CD4-positive, CD25-positive, alpha-beta regulatory T cell (primary cell): ENCODE results near the gene PTPRT. TPM values are rescaled to one million over a fixed set of nuclear protein-coding genes. Genes with fewer than 3 reads are reported as not detected.

Experiments
- ATAC-seq, 2 donors: fragments of 150-1000 bp; cut with Tn5 transposase; one replicate each; pipeline ENCODE4 v1.10.0; 2021; ENCODE audit warnings: low read depth in 2 of 2, moderate number of reproducible peaks in 2 of 2, moderate library complexity in 1 of 2
- DNase-seq, 3 donors: peaks; one replicate each; pipeline versions ENCODE4 v3.0.0 to v3.0.0-alpha.2; 2012 to 2022; ENCODE audit warnings: mixed read lengths in 1 of 3
- H3K27ac ChIP-seq: one replicate; pipeline ENCODE4 v1.7.0; 2013; ENCODE audit warnings: mild to moderate bottlenecking, low read length; ENCODE audit not compliant: insufficient read depth, poor library complexity, severe bottlenecking
- H3K27me3 ChIP-seq: one replicate; pipeline ENCODE4 v1.7.0; 2013; ENCODE audit warnings: low read length; ENCODE audit not compliant: control insufficient read depth, insufficient read depth
- H3K36me3 ChIP-seq: one replicate; pipeline ENCODE4 v1.7.0; 2013; ENCODE audit warnings: mild to moderate bottlenecking, low read length, moderate library complexity; ENCODE audit not compliant: control insufficient read depth, insufficient read depth
- H3K4me1 ChIP-seq: 2 replicates; pipeline ENCODE4 v1.7.0; 2013; ENCODE audit warnings: mild to moderate bottlenecking, low read length; ENCODE audit not compliant: insufficient read depth, control insufficient read depth, poor library complexity, severe bottlenecking
- H3K4me3 ChIP-seq: one replicate; pipeline ENCODE4 v1.7.0; 2013; ENCODE audit warnings: low read depth, mild to moderate bottlenecking, low read length, moderate library complexity
- H3K9me3 ChIP-seq, 2 experiments: 1 replicate in 1 of 2; 2 replicates in 1 of 2; pipeline ENCODE4 v1.7.0; 2013; ENCODE audit warnings: low read length in 2 of 2, mild to moderate bottlenecking in 1 of 2, moderate library complexity in 1 of 2; ENCODE audit not compliant: control insufficient read depth in 2 of 2
- H3K27ac Mint-ChIP-seq, 3 donors: one replicate each; pipeline ENCODE4 v1.8.0; 2020 to 2022; ENCODE audit warnings: mild to moderate bottlenecking in 3 of 3, mixed read lengths in 3 of 3, moderate library complexity in 2 of 3
- H3K27me3 Mint-ChIP-seq: one replicate; pipeline ENCODE4 v1.8.0; 2022; ENCODE audit warnings: mild to moderate bottlenecking, mixed read lengths
- H3K36me3 Mint-ChIP-seq: one replicate; pipeline ENCODE4 v1.8.0; 2020; ENCODE audit warnings: mixed read lengths
- H3K4me1 Mint-ChIP-seq, 4 donors: one replicate each; pipeline ENCODE4 v1.8.0; 2020 to 2022; ENCODE audit warnings: mixed read lengths in 4 of 4, mild to moderate bottlenecking in 1 of 4
- H3K4me3 Mint-ChIP-seq, 4 donors: one replicate each; pipeline ENCODE4 v1.8.0; 2020 to 2022; ENCODE audit warnings: mild to moderate bottlenecking in 4 of 4, mixed read lengths in 4 of 4, moderate library complexity in 3 of 4
- H3K9me3 Mint-ChIP-seq, 7 donors: one replicate each; pipeline ENCODE4 v1.8.0; 2020 to 2022; ENCODE audit warnings: mixed read lengths in 7 of 7, mild to moderate bottlenecking in 3 of 7, moderate library complexity in 2 of 7
- polyA plus RNA-seq, 4 donors: library from polyadenylated mRNA; unstranded; fragments of 300-500 nt; fragmentation: Illumina TruSeq; gene quantifications; one replicate each; pipeline ENCODE4 v1.2.3, GENCODE V29; 2021
- total RNA-seq: library from RNA; stranded (reverse); gene quantifications from one replicate; pipeline ENCODE4 v1.2.3, GENCODE V29; 2022

The PTPRT gene
- total and polyA plus RNA-seq, 5 donors from 2014 or later: not detected

GRCh38 chr20:42134265-42135098 is 1055.2 kb downstream of the PTPRT start:
- peaks cover 0 to 7% (median 1%) of the 10 kb centered on the region in 7 donors for H3K9me3 Mint-ChIP-seq

GRCh38 chr20:42130810-42131596 is 1058.7 kb downstream of the PTPRT start:
- H3K4me1 Mint-ChIP-seq: no peaks in the 10 kb centered on the region
- Histone ChIP-seq H3K4me3 (no peak overlapping the region), H3K27ac (no peak overlapping the region), H3K9me3 (no peaks in the 10 kb centered on the region), H3K36me3 (no peaks in the 10 kb centered on the region), H3K27me3 (no peaks in the 10 kb centered on the region), H3K4me1 (no peaks in the 10 kb centered on the region)
- no peak overlapping the region for H3K27ac Mint-ChIP-seq
- H3K27me3 Mint-ChIP-seq: no peaks in the 10 kb centered on the region
- DNase-seq (no peak), ATAC-seq (no peak)
- H3K4me3 Mint-ChIP-seq: no peak overlapping the region
- peaks cover 0 to 4% (median 2%) of the 10 kb centered on the region in 7 donors for H3K9me3 Mint-ChIP-seq
- no peaks in the 10 kb centered on the region for H3K36me3 Mint-ChIP-seq

More at GRCh38 chr20:42134265-42135098, 1055.2 kb downstream of the PTPRT start:
- no peak overlapping the region for H3K27ac ChIP-seq
- H3K9me3 ChIP-seq: no peaks in the 10 kb centered on the region
- no peak for ATAC-seq
- Mint-ChIP-seq H3K36me3 (no peaks in the 10 kb centered on the region), H3K4me3 (no peak overlapping the region), H3K27me3 (no peaks in the 10 kb centered on the region), H3K4me1 (no peaks in the 10 kb centered on the region), H3K27ac (no peak overlapping the region)
- H3K4me1 ChIP-seq: no peaks in the 10 kb centered on the region
- no peak for DNase-seq
- H3K27me3 ChIP-seq: no peaks in the 10 kb centered on the region
- no peaks in the 10 kb centered on the region for H3K36me3 ChIP-seq
- H3K4me3 ChIP-seq: no peak overlapping the region

GRCh38 chr20:42125426-42125825 is 1064.3 kb downstream of the PTPRT start:
- Histone ChIP-seq H3K9me3 (no peaks in the 10 kb centered on the region), H3K4me3 (no peak overlapping the region), H3K27ac (no peak overlapping the region), H3K36me3 (no peaks in the 10 kb centered on the region), H3K27me3 (no peaks in the 10 kb centered on the region), H3K4me1 (no peaks in the 10 kb centered on the region)
- no peaks in the 10 kb centered on the region for H3K36me3 Mint-ChIP-seq
- H3K27ac Mint-ChIP-seq: no peak overlapping the region
- ATAC-seq (no peak), DNase-seq (no peak)
- H3K4me1 Mint-ChIP-seq: no peaks in the 10 kb centered on the region
- no peaks in the 10 kb centered on the region for H3K27me3 Mint-ChIP-seq
- no peak overlapping the region for H3K4me3 Mint-ChIP-seq
- H3K9me3 Mint-ChIP-seq: peaks cover 0 to 5% (median 3%) of the 10 kb centered on the region in 7 donors

GRCh38 chr20:42123981-42124473 is 1065.7 kb downstream of the PTPRT start:
- Mint-ChIP-seq H3K4me3 (no peak overlapping the region), H3K27me3 (no peaks in the 10 kb centered on the region), H3K27ac (no peak overlapping the region), H3K36me3 (no peaks in the 10 kb centered on the region), H3K9me3 (peaks cover 0 to 8% (median 3%) of the 10 kb centered on the region in 7 donors), H3K4me1 (no peaks in the 10 kb centered on the region)
- H3K4me3 ChIP-seq: no peak overlapping the region
- ATAC-seq (no peak), DNase-seq (no peak)
- H3K36me3 ChIP-seq: no peaks in the 10 kb centered on the region
- H3K27ac ChIP-seq: no peak overlapping the region
- no peaks in the 10 kb centered on the region for H3K27me3 ChIP-seq
- no peaks in the 10 kb centered on the region for H3K4me1 ChIP-seq
- H3K9me3 ChIP-seq: no peaks in the 10 kb centered on the region

GRCh38 chr20:42118409-42119125 is 1071.1 kb downstream of the PTPRT start:
- H3K27me3 ChIP-seq: no peaks in the 10 kb centered on the region
- H3K4me1 ChIP-seq: no peaks in the 10 kb centered on the region
- H3K36me3 Mint-ChIP-seq: no peaks in the 10 kb centered on the region
- no peak overlapping the region for H3K4me3 ChIP-seq
- H3K9me3 ChIP-seq: no peaks in the 10 kb centered on the region
- H3K27ac ChIP-seq: no peak overlapping the region
- peaks cover 0 to 14% (median 2%) of the 10 kb centered on the region in 7 donors for H3K9me3 Mint-ChIP-seq
- no peak overlapping the region for H3K4me3 Mint-ChIP-seq
- ATAC-seq: no peak
- H3K27ac Mint-ChIP-seq: no peak overlapping the region
- DNase-seq: no peak
- no peaks in the 10 kb centered on the region for H3K36me3 ChIP-seq
- H3K27me3 Mint-ChIP-seq: no peaks in the 10 kb centered on the region
- H3K4me1 Mint-ChIP-seq: no peaks in the 10 kb centered on the region

GRCh38 chr20:42118001-42118400 is 1071.7 kb downstream of the PTPRT start:
- no peak overlapping the region for H3K27ac Mint-ChIP-seq
- Histone ChIP-seq H3K4me3 (no peak overlapping the region), H3K9me3 (no peaks in the 10 kb centered on the region), H3K27ac (no peak overlapping the region), H3K4me1 (no peaks in the 10 kb centered on the region), H3K27me3 (no peaks in the 10 kb centered on the region), H3K36me3 (no peaks in the 10 kb centered on the region)
- no peaks in the 10 kb centered on the region for H3K27me3 Mint-ChIP-seq
- no peaks in the 10 kb centered on the region for H3K36me3 Mint-ChIP-seq
- DNase-seq (no peak), ATAC-seq (no peak)
- H3K4me1 Mint-ChIP-seq: no peaks in the 10 kb centered on the region
- peaks cover 0 to 14% (median 2%) of the 10 kb centered on the region in 7 donors for H3K9me3 Mint-ChIP-seq
- H3K4me3 Mint-ChIP-seq: no peak overlapping the region

- Mint-ChIP-seq H3K27me3 (no peaks in the 10 kb centered on the region), H3K4me3 (no peak overlapping the region), H3K4me1 (no peaks in the 10 kb centered on the region), H3K9me3 (peaks cover 0 to 10% (median 0%) of the 10 kb centered on the region in 7 donors), H3K27ac (no peak overlapping the region), H3K36me3 (no peaks in the 10 kb centered on the region)
- no peaks in the 10 kb centered on the region for H3K36me3 ChIP-seq
- H3K27me3 ChIP-seq: no peaks in the 10 kb centered on the region
- no peak overlapping the region for H3K4me3 ChIP-seq
- DNase-seq (no peak), ATAC-seq (no peak)
- no peaks in the 10 kb centered on the region for H3K4me1 ChIP-seq
- H3K27ac ChIP-seq: no peak overlapping the region
- no peaks in the 10 kb centered on the region for H3K9me3 ChIP-seq
These were observed 1076.5 kb downstream of the PTPRT start for GRCh38 chr20:42113236-42113635.
